Measurements from ENCODE around the gene INPP5K. TPM values are rescaled to one million over a fixed set of nuclear protein-coding genes. Genes with fewer than 3 reads are reported as not detected.

The INPP5K gene
- total RNA-seq, 1 donor from 2014 or later = 66.6 TPM

Other genes starting within 250 kb of the INPP5K start
- gene BHLHA9, start 246.2 kb downstream of the INPP5K start, total RNA-seq = not detected in 2 replicates
- gene TRARG1, start 236.9 kb downstream of the INPP5K start, total RNA-seq = not detected in 2 replicates
- gene YWHAE, start 116.4 kb downstream of the INPP5K start, total RNA-seq = 1,081 and 1,114 TPM in 2 replicates
- gene CRK, start 60.4 kb downstream of the INPP5K start, total RNA-seq = 79.9 and 89.7 TPM in 2 replicates
- 173 and 196 TPM in 2 replicates for gene MYO1C, start 23.9 kb downstream of the INPP5K start, total RNA-seq
- 55.1 and 66.2 TPM in 2 replicates for gene PITPNA, start 46.2 kb upstream of the INPP5K start, total RNA-seq
- 29.5 and 48.9 TPM in 2 replicates for gene SLC43A2, start 112.2 kb upstream of the INPP5K start, total RNA-seq
- 131 and 202 TPM in 2 replicates for gene SCARF1, start 129.1 kb upstream of the INPP5K start, total RNA-seq
- gene RILP, start 133.3 kb upstream of the INPP5K start, total RNA-seq = 17.1 and 34.2 TPM in 2 replicates
- gene PRPF8, start 168.3 kb upstream of the INPP5K start, total RNA-seq = 175 and 180 TPM in 2 replicates
- 0.78 and 1.4 TPM in 2 replicates for gene TLCD2, start 193.8 kb upstream of the INPP5K start, total RNA-seq
- 27.3 and 30.0 TPM in 2 replicates for gene WDR81, start 208.1 kb upstream of the INPP5K start, total RNA-seq
- gene SERPINF2, start 226.3 kb upstream of the INPP5K start, total RNA-seq = 1.6 TPM in 1 of 2 replicates, not detected in the other
- 0.48 and 1.8 TPM in 2 replicates for gene SERPINF1, start 245.4 kb upstream of the INPP5K start, total RNA-seq